Measurements from ENCODE around the gene ARHGEF38.

- TF ChIP-seq CTCF (IDR thresholded peaks at IDR 0.05) (no peak), POLR2AphosphoS5 (IDR thresholded peaks at IDR 0.05) (no peak), POLR2A (IDR thresholded peaks at IDR 0.05) (no peak)
Observed at GRCh38 chr4:105569057-105569865, 16.8 kb downstream of the ARHGEF38 start.
